Measurements from ENCODE around the gene ZNF236. TPM values are rescaled to one million over a fixed set of nuclear protein-coding genes. Genes with fewer than 3 reads are reported as not detected.

ZNF236 gene
- total RNA-seq, 2 experiments from 2014 or later: 25.7 to 27.9 TPM

GRCh38 chr18:76839086-76839794, 16.9 kb downstream of the ZNF236 start:
- CTCF ChIA-PET: no interaction called here
- H3K4me3 Mint-ChIP-seq: no peak overlapping the region
- POLR2A ChIA-PET: no interaction called here
- no peak for DNase-seq
- ATAC-seq (ENCODE audit: poor library complexity): no peak
- Histone ChIP-seq H3K4me1 (ENCODE audit: insufficient read depth, low read length) (peaks cover 1% of the 10 kb centered on the region), H3K36me3 (ENCODE audit: insufficient read depth, low read length) (no peaks in the 10 kb centered on the region), H3K9me3 (ENCODE audit: control insufficient read depth in 1 of 2, insufficient read depth in 1 of 2, low read length in 2 of 2) (no peaks in the 10 kb centered on the region), H3K4me3 (ENCODE audit: low read length) (no peak overlapping the region), H3K27ac (ENCODE audit: low read depth in 1 of 2, low read length in 2 of 2) (no peak overlapping the region), H3K27me3 (ENCODE audit: control insufficient read depth in 1 of 2, insufficient read depth in 2 of 2, low read length in 2 of 2) (no peaks in the 10 kb centered on the region)
- no peaks in the 10 kb centered on the region for H3K36me3 Mint-ChIP-seq (ENCODE audit: low read depth)
- H3K27me3 Mint-ChIP-seq: no peaks in the 10 kb centered on the region
- TF ChIP-seq CTCF (IDR thresholded peaks at IDR 0.05): no peak
- H3K27ac Mint-ChIP-seq: no peak overlapping the region
- no peaks in the 10 kb centered on the region for H3K9me3 Mint-ChIP-seq
- intact Hi-C loops (cut with DNase I, micrococcal nuclease): no loop called here
- H3K4me1 Mint-ChIP-seq (ENCODE audit: low read depth): peaks cover 37% of the 10 kb centered on the region

- Histone ChIP-seq H3K27me3 (ENCODE audit: control insufficient read depth in 1 of 2, insufficient read depth in 2 of 2, low read length in 2 of 2) (no peaks in the 10 kb centered on the region), H3K4me1 (ENCODE audit: insufficient read depth, low read length) (peaks cover 2% of the 10 kb centered on the region), H3K36me3 (ENCODE audit: insufficient read depth, low read length) (no peaks in the 10 kb centered on the region), H3K4me3 (ENCODE audit: low read length) (no peak overlapping the region), H3K27ac (ENCODE audit: low read depth in 1 of 2, low read length in 2 of 2) (no peak overlapping the region), H3K9me3 (ENCODE audit: control insufficient read depth in 1 of 2, insufficient read depth in 1 of 2, low read length in 2 of 2) (no peaks in the 10 kb centered on the region)
- Mint-ChIP-seq H3K27me3 (no peaks in the 10 kb centered on the region), H3K4me1 (ENCODE audit: low read depth) (peaks cover 35% of the 10 kb centered on the region), H3K9me3 (no peaks in the 10 kb centered on the region), H3K36me3 (ENCODE audit: low read depth) (no peaks in the 10 kb centered on the region), H3K4me3 (no peak overlapping the region), H3K27ac (no peak overlapping the region)
- POLR2A ChIA-PET: no interaction called here
- CTCF ChIA-PET: no interaction called here
- TF ChIP-seq CTCF (IDR thresholded peaks at IDR 0.05): no peak
- no peak for ATAC-seq (ENCODE audit: poor library complexity)
- DNase-seq: no peak
- intact Hi-C loops (cut with DNase I, micrococcal nuclease): no loop called here
Observed at GRCh38 chr18:76842837-76843530, 20.6 kb downstream of the ZNF236 start.

- ATAC-seq (ENCODE audit: poor library complexity): no peak
- Mint-ChIP-seq H3K4me3 (no peak overlapping the region), H3K36me3 (ENCODE audit: low read depth) (no peaks in the 10 kb centered on the region), H3K9me3 (no peaks in the 10 kb centered on the region), H3K4me1 (ENCODE audit: low read depth) (peaks cover 33% of the 10 kb centered on the region), H3K27ac (no peak overlapping the region), H3K27me3 (no peaks in the 10 kb centered on the region)
- Histone ChIP-seq H3K36me3 (ENCODE audit: insufficient read depth, low read length) (no peaks in the 10 kb centered on the region), H3K27me3 (ENCODE audit: control insufficient read depth in 1 of 2, insufficient read depth in 2 of 2, low read length in 2 of 2) (no peaks in the 10 kb centered on the region), H3K27ac (ENCODE audit: low read depth in 1 of 2, low read length in 2 of 2) (no peak overlapping the region), H3K9me3 (ENCODE audit: control insufficient read depth in 1 of 2, insufficient read depth in 1 of 2, low read length in 2 of 2) (no peaks in the 10 kb centered on the region), H3K4me3 (ENCODE audit: low read length) (no peak overlapping the region), H3K4me1 (ENCODE audit: insufficient read depth, low read length) (peaks cover 2% of the 10 kb centered on the region)
- ChIA-PET POLR2A (no interaction called here), CTCF (interaction anchor here (1.5 kb wide), 1 partner anchor 42 kb away, joined by 3 read pairs; no protein-coding TSS in a partner anchor)
- no peak for DNase-seq
- no peak for TF ChIP-seq CTCF (IDR thresholded peaks at IDR 0.05)
- intact Hi-C loops (cut with DNase I, micrococcal nuclease): no loop called here
Observed at GRCh38 chr18:76844144-76844543, 21.8 kb downstream of the ZNF236 start.
